IMR-90 (cell line): ENCODE results near the gene SLC12A6. TPM values are rescaled to one million over a fixed set of nuclear protein-coding genes. Genes with fewer than 3 reads are reported as not detected.

Experiments used
- ATAC-seq: fragments of 200-7000 bp; cut with Tn5 transposase; 2 replicates; pipeline ENCODE4 v1.9.1; 2020; ENCODE audit warnings: low read depth, mild to moderate bottlenecking, moderate library complexity
- BruUV-seq: library from RNA; stranded (reverse); fragments of 400-500 nt; replicated peaks from 2 replicates; lab custom pipeline; 2021; lab: Mats Ljungman, UMichigan
- CTCF ChIA-PET: fragments of 300-600 bp; formaldehyde crosslinking; extraction: SDS; loops from one replicate; lab custom pipeline; 2021; ENCODE audit warnings: antibody characterized with exemption; lab: Yijun Ruan, JAX
- POLR2A ChIA-PET: fragments of 300-600 bp; sonication (Branson Sonifier 250); formaldehyde crosslinking; loops from one replicate; lab custom pipeline; 2022; ENCODE audit warnings: antibody characterized with exemption; ENCODE audit not compliant: unreplicated experiment; lab: Charles Lee
- DNase-seq: peaks from one replicate; pipeline ENCODE4 v3.0.0; 2013
- H2AFZ ChIP-seq: replicated peaks from 2 replicates; pipeline ENCODE3; 2013; ENCODE audit warnings: low read length, mild to moderate bottlenecking; ENCODE audit not compliant: poor library complexity
- H2AK5ac ChIP-seq: 2 replicates; pipeline ENCODE4 v1.6.1; 2013; ENCODE audit warnings: low read depth, low read length, inconsistent platforms
- H2AK9ac ChIP-seq: replicated peaks from 2 replicates; pipeline ENCODE3; 2013; ENCODE audit warnings: mild to moderate bottlenecking, low read depth, low read length, moderate library complexity; ENCODE audit not compliant: poor library complexity
- H2BK120ac ChIP-seq: 2 replicates; pipeline ENCODE4 v1.6.1; 2013; ENCODE audit warnings: low read depth, low read length, inconsistent platforms
- H2BK15ac ChIP-seq: 3 replicates; pipeline ENCODE4 v1.6.1; 2013; ENCODE audit warnings: low read depth, low read length, inconsistent platforms
- H2BK20ac ChIP-seq: 2 replicates; pipeline ENCODE4 v1.6.1; 2013; ENCODE audit warnings: low read depth, mild to moderate bottlenecking, inconsistent platforms, low read length, moderate library complexity
- H2BK5ac ChIP-seq: 2 replicates; pipeline ENCODE4 v1.6.1; 2013; ENCODE audit warnings: mild to moderate bottlenecking, low read depth, low read length, inconsistent platforms; ENCODE audit not compliant: poor library complexity, severe bottlenecking
- H3K14ac ChIP-seq: replicated peaks from 2 replicates; pipeline ENCODE4 v1.6.1; 2013; ENCODE audit warnings: low read depth, low read length, inconsistent platforms
- H3K18ac ChIP-seq: 2 replicates; pipeline ENCODE4 v1.6.1; 2013; ENCODE audit warnings: low read depth, low read length, control low read depth
- H3K23ac ChIP-seq: 2 replicates; pipeline ENCODE4 v1.6.1; 2013; ENCODE audit warnings: low read depth, low read length, inconsistent platforms
- H3K27ac ChIP-seq: 2 replicates; pipeline ENCODE4 v1.5.1; 2013; ENCODE audit warnings: mild to moderate bottlenecking, control low read depth, low read length; ENCODE audit not compliant: insufficient read depth
- H3K27me3 ChIP-seq: 2 replicates; pipeline ENCODE4 v1.6.1; 2013; ENCODE audit warnings: low read length; ENCODE audit not compliant: control insufficient read depth, insufficient read depth
- H3K36me3 ChIP-seq: 2 replicates; pipeline ENCODE4 v1.6.1; 2013; ENCODE audit warnings: low read length, mixed read lengths; ENCODE audit not compliant: control insufficient read depth, insufficient read depth
- H3K4ac ChIP-seq: 2 replicates; pipeline ENCODE4 v1.6.1; 2013; ENCODE audit warnings: low read depth, low read length, inconsistent platforms
- H3K4me1 ChIP-seq: 2 replicates; pipeline ENCODE4 v1.6.1; 2013; ENCODE audit warnings: low read length, mixed read lengths; ENCODE audit not compliant: control insufficient read depth, insufficient read depth
- H3K4me2 ChIP-seq: 2 replicates; pipeline ENCODE4 v1.6.1; 2013; ENCODE audit warnings: low read depth, mild to moderate bottlenecking, control low read depth, low read length, moderate library complexity
- H3K4me3 ChIP-seq: 2 replicates; pipeline ENCODE4 v1.5.1; 2013; ENCODE audit warnings: low read depth, mild to moderate bottlenecking, control low read depth, low read length, moderate library complexity; ENCODE audit not compliant: insufficient read depth
- H3K56ac ChIP-seq: 2 replicates; pipeline ENCODE4 v1.6.1; 2013; ENCODE audit warnings: low read length, inconsistent platforms; ENCODE audit not compliant: insufficient read depth; ENCODE audit errors: extremely low read depth
- H3K79me1 ChIP-seq, 2 experiments: 2 replicates each; pipeline ENCODE4 v1.6.1; 2013; ENCODE audit warnings: low read length in 2 of 2, inconsistent platforms in 1 of 2, low read depth in 1 of 2
- H3K9ac ChIP-seq: 2 replicates; pipeline ENCODE4 v1.6.1; 2013; ENCODE audit warnings: low read depth, low read length, control low read depth
- H3K9me1 ChIP-seq: 2 replicates; pipeline ENCODE4 v1.6.1; 2013; ENCODE audit warnings: low read length, inconsistent platforms; ENCODE audit not compliant: insufficient read depth
- H3K9me3 ChIP-seq: 2 replicates; pipeline ENCODE4 v1.6.1; 2013; ENCODE audit warnings: low read length; ENCODE audit not compliant: control insufficient read depth, insufficient read depth
- H4K20me1 ChIP-seq: 2 replicates; pipeline ENCODE4 v1.6.1; 2013; ENCODE audit warnings: low read length, inconsistent platforms; ENCODE audit not compliant: insufficient read depth
- H4K5ac ChIP-seq: 2 replicates; pipeline ENCODE4 v1.6.1; 2013; ENCODE audit warnings: mild to moderate bottlenecking, low read depth, low read length, control low read depth
- H4K8ac ChIP-seq, 2 experiments: 2 replicates each; pipeline ENCODE4 v1.6.1; 2013; ENCODE audit warnings: low read depth in 2 of 2, low read length in 2 of 2, control low read depth in 1 of 2, inconsistent platforms in 1 of 2
- H4K91ac ChIP-seq: 2 replicates; pipeline ENCODE4 v1.6.1; 2013; ENCODE audit warnings: low read depth, low read length, inconsistent platforms; ENCODE audit not compliant: insufficient read depth
- FOS ChIP-seq: fragments of 150-350 bp; IDR thresholded peaks from 2 replicates; pipeline ENCODE4 v1.6.1; 2016; ENCODE audit warnings: low read depth, low read length
- RCOR1 ChIP-seq: IDR thresholded peaks from 2 replicates; pipeline ENCODE4 v1.6.1; 2012; ENCODE audit warnings: mild to moderate bottlenecking, low read length, improper control_type of control experiment; ENCODE audit not compliant: insufficient replicate concordance
- RFX5 ChIP-seq: IDR thresholded peaks from 2 replicates; pipeline ENCODE4 v1.8.0; 2012; ENCODE audit warnings: low read depth, mild to moderate bottlenecking, low read length, moderate library complexity
- SMC3 ChIP-seq: fragments of 150-350 bp; IDR thresholded peaks from 2 replicates; pipeline ENCODE4 v1.6.1; 2016; ENCODE audit warnings: low read depth, mild to moderate bottlenecking, antibody characterized with exemption, low read length, moderate library complexity
- WGBS, 2 experiments: methylation state at CpG; one replicate each; pipeline versions ENCODE4 v1.1.5 to v1.1.7; 2013; ENCODE audit warnings: missing lambda C conversion rate in 2 of 2; ENCODE audit not compliant: insufficient read length in 1 of 2; ENCODE audit errors: extremely low coverage in 2 of 2; 5-methylcytosine and 5-hydroxymethylcytosine counted together
- dilution Hi-C: fragments of 300-500 bp; cut with HindIII; formaldehyde crosslinking; loops from one replicate; pipeline ENCODE4 v1.14.3; 2018; ENCODE audit warnings: low sequenced_read_pairs; ENCODE audit not compliant: unreplicated experiment
- in situ Hi-C: fragments of 300-500 bp; cut with MboI; formaldehyde crosslinking; loops from 3 replicates; pipeline ENCODE4 v1.14.3; 2019; ENCODE audit warnings: low sequenced_read_pairs, inconsistent platforms, mixed read lengths
- intact Hi-C: fragments of 100-400 bp; cut with micrococcal nuclease; formaldehyde crosslinking; loops from 2 replicates; pipeline ENCODE4 v1.10.0; 2022
- polyA plus RNA-seq, 3 experiments: library from polyadenylated mRNA; depleted of rRNA; stranded (reverse); fragments of >200 nt; gene quantifications; 2 replicates each; pipeline ENCODE4 v1.2.3, GENCODE V29; 2012; ENCODE audit warnings: low replicate concordance in 1 of 3
- total RNA-seq: library from RNA; depleted of rRNA; stranded (reverse); fragments of >200 nt; gene quantifications from 2 replicates; pipeline ENCODE4 v1.2.3, GENCODE V29; 2012
- TF ChIP-seq, protein P1 (sequence below): fragments of 150-350 bp; IDR thresholded peaks from 2 replicates; pipeline ENCODE4 v1.6.1; 2016; ENCODE audit warnings: low read depth, mild to moderate bottlenecking, low read length, moderate library complexity, borderline replicate concordance

The SLC12A6 gene
- total and polyA plus RNA-seq, 2 of the 4 experiments (the other 2 are of a cell fraction): 7.7 to 10.2 TPM

DNA sequence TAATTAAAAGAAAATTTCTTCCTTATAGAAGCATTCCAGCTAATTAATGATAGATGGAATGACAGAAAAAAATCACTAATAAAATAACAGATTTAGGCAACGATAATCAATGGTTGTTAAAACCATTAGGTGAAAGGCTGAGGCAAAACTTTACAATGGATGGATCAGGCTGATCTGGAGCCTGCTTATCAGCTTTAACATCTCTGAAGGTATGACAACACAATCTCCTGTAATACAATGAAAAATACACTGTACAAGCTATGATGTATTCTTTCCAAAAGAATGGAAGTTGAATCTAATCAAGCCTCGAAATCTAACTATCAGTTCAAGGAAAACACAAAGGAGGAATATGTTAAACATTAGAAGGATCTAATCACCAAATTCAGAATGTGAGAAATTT is 73.5 kb downstream of the SLC12A6 start:
- H3K79me1 ChIP-seq: no peaks in the 10 kb centered on the region
- peaks cover 5% of the 10 kb centered on the region; the same call in 1 of the 2 replicates for H3K9me1 ChIP-seq
- dilution Hi-C loops: no loop called here
- H3K4me1 ChIP-seq: no peaks in the 10 kb centered on the region
- H2BK5ac ChIP-seq: no peak overlapping the region
- H3K4me3 ChIP-seq: no peak overlapping the region
- BruUV-seq: no TSS peak
- H3K18ac ChIP-seq: no peak overlapping the region
- no peak overlapping the region for H2BK120ac ChIP-seq
- no peak overlapping the region for H3K56ac ChIP-seq
- no peaks in the 10 kb centered on the region for H4K20me1 ChIP-seq
- H2BK20ac ChIP-seq: no peak overlapping the region
- no peak overlapping the region for H3K14ac ChIP-seq
- no peaks in the 10 kb centered on the region for H3K9me3 ChIP-seq
- in situ Hi-C loops: no loop called here
- H4K5ac ChIP-seq: no peak overlapping the region
- H3K4ac ChIP-seq: no peak overlapping the region
- WGBS, 2 experiments: no CpG with 5 or more reads among the region's 2 CpGs
- H4K91ac ChIP-seq: no peak overlapping the region
- no peak overlapping the region for H4K8ac ChIP-seq
- intact Hi-C loops: no loop called here
- H3K23ac ChIP-seq: no peak overlapping the region
- H3K4me2 ChIP-seq: no peak overlapping the region
- ATAC-seq (no peak), DNase-seq (no peak)
- no peak overlapping the region for H2AFZ ChIP-seq
- ChIA-PET POLR2A (no interaction called here), CTCF (no interaction called here)
- H2BK15ac ChIP-seq: no peak overlapping the region
- H2AK9ac ChIP-seq: no peak overlapping the region
- TF ChIP-seq FOS (no peak), RFX5 (no peak), RCOR1 (no peak), SMC3 (no peak)
- TF ChIP-seq, protein P1, sequence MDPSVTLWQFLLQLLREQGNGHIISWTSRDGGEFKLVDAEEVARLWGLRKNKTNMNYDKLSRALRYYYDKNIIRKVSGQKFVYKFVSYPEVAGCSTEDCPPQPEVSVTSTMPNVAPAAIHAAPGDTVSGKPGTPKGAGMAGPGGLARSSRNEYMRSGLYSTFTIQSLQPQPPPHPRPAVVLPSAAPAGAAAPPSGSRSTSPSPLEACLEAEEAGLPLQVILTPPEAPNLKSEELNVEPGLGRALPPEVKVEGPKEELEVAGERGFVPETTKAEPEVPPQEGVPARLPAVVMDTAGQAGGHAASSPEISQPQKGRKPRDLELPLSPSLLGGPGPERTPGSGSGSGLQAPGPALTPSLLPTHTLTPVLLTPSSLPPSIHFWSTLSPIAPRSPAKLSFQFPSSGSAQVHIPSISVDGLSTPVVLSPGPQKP: no peak
- no peaks in the 10 kb centered on the region for H3K36me3 ChIP-seq
- no peak overlapping the region for H3K9ac ChIP-seq
- H2AK5ac ChIP-seq: no peak overlapping the region
- H3K27me3 ChIP-seq: no peaks in the 10 kb centered on the region
- H3K27ac ChIP-seq: no peak overlapping the region
